Measurements from ENCODE around the gene SLC8A1. TPM values are rescaled to one million over a fixed set of nuclear protein-coding genes. Genes with fewer than 3 reads are reported as not detected.

SLC8A1 gene
- total RNA-seq, 4 donors from 2014 or later, result 19.6 to 51.2 (median 31.2) TPM

DNA sequence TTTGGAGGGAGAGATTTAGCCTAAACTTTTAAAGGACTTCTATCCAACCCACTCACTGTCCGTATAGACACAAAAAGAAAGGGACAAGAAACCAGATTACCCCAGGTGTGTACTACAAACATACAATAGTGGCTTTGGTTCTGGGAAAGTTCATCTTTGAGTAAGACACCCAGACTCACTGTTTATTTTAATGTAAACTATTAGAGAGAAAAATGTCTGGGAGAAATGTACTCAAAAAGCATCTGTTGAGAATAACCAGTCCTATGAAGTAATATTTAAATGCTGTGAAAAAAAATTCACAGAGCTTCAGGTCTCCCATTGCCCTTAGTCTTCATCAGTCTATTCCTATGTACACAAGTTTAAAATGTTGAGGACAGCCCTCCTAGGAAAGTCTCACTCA lies 107.5 kb downstream of the SLC8A1 start:
- no peaks in the 10 kb centered on the region for H3K27me3 ChIP-seq
- no peaks in the 10 kb centered on the region for H3K36me3 ChIP-seq
- DNase-seq, result no peak
- H3K27ac ChIP-seq, result no peak overlapping the region
- TF ChIP-seq, protein P1, sequence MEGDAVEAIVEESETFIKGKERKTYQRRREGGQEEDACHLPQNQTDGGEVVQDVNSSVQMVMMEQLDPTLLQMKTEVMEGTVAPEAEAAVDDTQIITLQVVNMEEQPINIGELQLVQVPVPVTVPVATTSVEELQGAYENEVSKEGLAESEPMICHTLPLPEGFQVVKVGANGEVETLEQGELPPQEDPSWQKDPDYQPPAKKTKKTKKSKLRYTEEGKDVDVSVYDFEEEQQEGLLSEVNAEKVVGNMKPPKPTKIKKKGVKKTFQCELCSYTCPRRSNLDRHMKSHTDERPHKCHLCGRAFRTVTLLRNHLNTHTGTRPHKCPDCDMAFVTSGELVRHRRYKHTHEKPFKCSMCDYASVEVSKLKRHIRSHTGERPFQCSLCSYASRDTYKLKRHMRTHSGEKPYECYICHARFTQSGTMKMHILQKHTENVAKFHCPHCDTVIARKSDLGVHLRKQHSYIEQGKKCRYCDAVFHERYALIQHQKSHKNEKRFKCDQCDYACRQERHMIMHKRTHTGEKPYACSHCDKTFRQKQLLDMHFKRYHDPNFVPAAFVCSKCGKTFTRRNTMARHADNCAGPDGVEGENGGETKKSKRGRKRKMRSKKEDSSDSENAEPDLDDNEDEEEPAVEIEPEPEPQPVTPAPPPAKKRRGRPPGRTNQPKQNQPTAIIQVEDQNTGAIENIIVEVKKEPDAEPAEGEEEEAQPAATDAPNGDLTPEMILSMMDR (IDR thresholded peaks at IDR 0.05), result no peak
- TF ChIP-seq POLR2A (IDR thresholded peaks at IDR 0.05), result no peak
- no peaks in the 10 kb centered on the region for H3K4me1 ChIP-seq
- H3K4me3 ChIP-seq, result no peak overlapping the region
- H3K9me3 ChIP-seq, result no peaks in the 10 kb centered on the region

DNA sequence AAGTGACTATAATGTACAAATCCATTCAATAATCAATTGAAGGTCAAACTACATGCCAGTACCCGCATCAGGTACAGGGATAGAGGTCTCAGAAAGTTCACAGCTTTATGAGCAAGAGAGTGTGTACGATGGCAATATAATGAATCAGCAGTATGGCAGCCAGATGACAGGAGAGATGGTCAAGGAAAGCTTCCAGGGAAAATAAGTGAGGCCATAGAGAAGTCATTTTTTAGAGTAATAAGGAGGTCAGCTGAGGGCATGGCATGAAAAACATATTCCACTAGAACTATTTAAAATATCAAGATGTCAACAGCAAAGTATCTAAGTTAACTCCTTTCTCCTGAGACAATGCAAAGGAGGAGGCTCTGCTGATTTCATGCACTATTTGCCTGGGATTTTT lies 108.0 kb downstream of the SLC8A1 start:
- Histone ChIP-seq H3K27me3 (no peaks in the 10 kb centered on the region), H3K36me3 (no peaks in the 10 kb centered on the region), H3K4me3 (no peak overlapping the region), H3K27ac (no peak overlapping the region), H3K4me1 (no peaks in the 10 kb centered on the region), H3K9me3 (no peaks in the 10 kb centered on the region)
- no peak for DNase-seq
- TF ChIP-seq, protein P1 (IDR thresholded peaks at IDR 0.05), result no peak
- no peak for TF ChIP-seq POLR2A (IDR thresholded peaks at IDR 0.05)

DNA sequence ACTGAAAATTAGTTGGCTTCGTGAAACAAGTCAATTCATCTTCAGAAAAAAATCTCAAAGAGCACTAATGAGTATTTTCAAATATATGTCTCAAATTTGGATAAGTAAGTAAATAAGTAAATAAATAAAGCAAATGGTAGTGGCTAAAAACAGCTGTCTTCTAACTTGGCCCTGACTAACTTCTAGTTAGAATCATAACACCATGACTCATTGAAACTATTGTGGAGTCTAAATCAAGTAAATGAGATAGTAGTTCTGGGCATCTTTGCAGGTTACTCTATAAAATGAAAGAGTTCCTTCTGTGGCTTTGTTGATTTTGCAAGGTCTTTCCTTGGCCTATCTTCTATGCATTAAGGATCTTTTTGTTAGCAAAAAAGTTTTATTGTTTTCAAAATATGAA lies 110.7 kb downstream of the SLC8A1 start:
- H3K36me3 ChIP-seq, result no peaks in the 10 kb centered on the region
- H3K27me3 ChIP-seq, result no peaks in the 10 kb centered on the region
- H3K27ac ChIP-seq, result no peak overlapping the region
- H3K9me3 ChIP-seq, result no peaks in the 10 kb centered on the region
- TF ChIP-seq, protein P1 (IDR thresholded peaks at IDR 0.05), result no peak
- TF ChIP-seq POLR2A (IDR thresholded peaks at IDR 0.05), result no peak
- no peak overlapping the region for H3K4me3 ChIP-seq
- H3K4me1 ChIP-seq, result no peaks in the 10 kb centered on the region
- no peak for DNase-seq

DNA sequence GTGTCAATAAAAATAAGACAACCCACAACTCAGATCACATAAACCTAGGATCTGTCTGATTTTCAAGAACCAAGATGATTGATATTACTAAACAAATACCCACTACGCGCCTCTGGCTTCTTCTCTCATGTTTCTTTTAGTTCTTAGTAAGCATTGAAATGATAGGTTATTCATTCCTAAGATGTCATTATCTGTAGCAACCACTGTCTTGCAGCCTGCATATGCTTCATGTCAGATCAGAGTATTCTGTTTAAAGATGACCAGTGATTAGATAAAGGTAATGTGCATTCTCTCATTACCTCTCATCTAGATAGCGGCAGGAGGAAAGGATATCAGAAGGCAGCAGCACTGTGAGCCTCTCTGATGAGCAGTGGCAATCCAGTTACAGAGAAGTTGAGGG lies 112.9 kb downstream of the SLC8A1 start:
- H3K9me3 ChIP-seq, result no peaks in the 10 kb centered on the region
- H3K27ac ChIP-seq, result no peak overlapping the region
- no peaks in the 10 kb centered on the region for H3K4me1 ChIP-seq
- no peak for DNase-seq
- no peaks in the 10 kb centered on the region for H3K27me3 ChIP-seq
- no peaks in the 10 kb centered on the region for H3K36me3 ChIP-seq
- no peak for TF ChIP-seq POLR2A (IDR thresholded peaks at IDR 0.05)
- TF ChIP-seq, protein P1 (IDR thresholded peaks at IDR 0.05), result no peak
- no peak overlapping the region for H3K4me3 ChIP-seq

DNA sequence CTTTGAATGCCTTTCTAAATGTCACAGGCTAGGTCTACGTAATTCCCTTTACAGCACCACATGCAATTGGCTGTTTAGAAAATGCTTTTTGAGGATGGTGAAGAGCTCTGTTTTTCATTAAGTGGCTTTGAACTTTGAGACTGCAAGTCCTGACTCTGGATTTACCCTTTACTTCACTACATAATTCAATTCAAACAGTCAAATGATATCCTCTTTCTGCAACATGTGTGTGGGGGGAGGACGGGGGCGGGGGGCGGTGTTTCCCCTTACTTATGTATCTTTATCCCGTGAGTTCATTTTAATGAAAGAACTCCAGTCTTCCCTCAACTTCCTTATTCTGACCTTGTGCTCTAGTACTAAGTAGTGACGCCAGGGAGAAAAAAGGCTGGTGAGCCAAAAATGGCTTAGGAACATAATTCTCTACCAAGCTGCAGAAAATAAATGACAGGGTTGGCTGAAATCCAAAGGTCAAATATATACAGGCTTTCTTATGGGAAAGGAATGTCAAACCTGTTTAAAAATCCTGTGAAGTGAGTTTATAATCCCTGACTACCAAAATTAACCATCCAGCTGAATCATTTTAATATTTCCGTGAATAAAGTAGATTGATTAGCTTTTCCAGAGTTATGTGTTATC lies 119.6 kb downstream of the SLC8A1 start:
- TF ChIP-seq, protein P1 (IDR thresholded peaks at IDR 0.05), result no peak
- no peak for TF ChIP-seq POLR2A (IDR thresholded peaks at IDR 0.05)
- H3K36me3 ChIP-seq, result no peaks in the 10 kb centered on the region
- no peaks in the 10 kb centered on the region for H3K4me1 ChIP-seq
- no peaks in the 10 kb centered on the region for H3K27me3 ChIP-seq
- H3K9me3 ChIP-seq, result no peaks in the 10 kb centered on the region
- H3K27ac ChIP-seq, result peak overlapping the region in 1 of 4 donors; percentile 43
- no peak overlapping the region for H3K4me3 ChIP-seq
- DNase-seq, result no peak

DNA sequence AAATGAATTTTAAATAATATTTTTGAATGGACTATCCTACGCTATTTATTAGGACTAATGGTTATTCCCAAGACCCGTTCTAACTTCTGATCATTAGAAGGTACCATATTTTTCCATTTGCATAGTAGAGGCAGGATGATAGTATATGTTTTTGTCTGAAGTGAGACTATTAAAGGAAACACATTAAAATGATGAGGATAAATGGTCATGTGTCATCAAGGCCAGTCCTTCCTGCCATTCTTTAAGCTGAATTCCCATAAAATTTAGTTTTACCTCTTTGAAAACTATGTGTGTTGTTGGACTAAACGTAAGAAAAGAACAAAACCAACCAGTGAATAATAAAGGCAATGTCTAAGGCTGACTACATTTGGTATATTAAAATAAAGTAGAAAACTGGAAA lies 121.8 kb downstream of the SLC8A1 start:
- no peak for DNase-seq
- Histone ChIP-seq H3K27ac (peak overlapping the region in 1 of 4 donors; percentile 7), H3K9me3 (no peaks in the 10 kb centered on the region), H3K27me3 (no peaks in the 10 kb centered on the region), H3K36me3 (no peaks in the 10 kb centered on the region), H3K4me3 (no peak overlapping the region), H3K4me1 (no peaks in the 10 kb centered on the region)
- TF ChIP-seq, protein P1 (IDR thresholded peaks at IDR 0.05), result no peak
- TF ChIP-seq POLR2A (IDR thresholded peaks at IDR 0.05), result no peak

Measured in Peyer's patch (tissue), 4 donors.